Measurements from ENCODE around the gene ZBTB3. TPM values are rescaled to one million over a fixed set of nuclear protein-coding genes. Genes with fewer than 3 reads are reported as not detected.
A peak's percentile ranks its signal among the peaks of the same experiment; 100 is the strongest.

The ZBTB3 gene
- total and polyA plus RNA-seq, 2 of the 8 experiments (the other 6 are each of a cell fraction or from before 2014, with no cell fraction given), result 30.2 to 76.9 TPM

DNA sequence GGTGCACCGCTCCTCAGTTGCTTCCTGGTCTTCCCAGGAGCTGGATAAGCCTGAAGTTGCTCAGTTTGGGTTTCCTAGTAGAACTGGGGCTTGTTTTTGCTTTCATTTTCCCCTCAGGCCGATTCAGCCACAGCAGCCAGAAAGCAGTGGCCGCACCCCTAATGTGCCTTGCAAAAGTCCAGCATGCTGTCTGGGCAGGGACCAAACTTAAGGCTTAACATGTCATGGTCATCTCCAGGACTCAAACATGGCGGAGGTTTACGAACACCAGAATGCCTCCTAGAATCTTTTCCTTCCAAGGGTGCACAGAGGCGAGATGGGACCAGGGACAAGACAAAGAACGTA, 44.0 kb downstream of the ZBTB3 start:
- no peaks in the 10 kb centered on the region; a peak in 1 of 7 replicates for H3K27me3 ChIP-seq (replicated peaks in 1 of 4; ENCODE audit: control insufficient read depth in 3 of 4, extremely low read depth in 1 of 4, insufficient read depth in 3 of 4, low read length in 3 of 4)
- H3K56ac ChIP-seq (replicated peaks; ENCODE audit: insufficient read length, low read depth, low read length), result peak overlapping the region; percentile 87
- H3K14ac ChIP-seq (ENCODE audit: insufficient read length), result no peak overlapping the region
- H4K5ac ChIP-seq (ENCODE audit: insufficient read length, low read depth, low read length), result peak overlapping the region; percentile 92
- peak overlapping the region; percentile 55 for H3K4ac ChIP-seq (replicated peaks; ENCODE audit: insufficient read length, low read depth, low read length)
- H3K9me3 ChIP-seq (ENCODE audit: insufficient read depth in 2 of 2, low read depth in 1 of 2, low read length in 1 of 2), result no peaks in the 10 kb centered on the region
- peaks cover 0 to 2% of the 10 kb centered on the region in 2 experiments for H4K20me1 ChIP-seq (replicated peaks in 1 of 2; ENCODE audit: control insufficient read depth in 1 of 2, insufficient read depth in 2 of 2, low read length in 2 of 2)
- H3K36me3 ChIP-seq (ENCODE audit: control insufficient read depth in 2 of 4, insufficient read depth in 4 of 4, low read length in 3 of 4), result peaks cover 17 to 44% (median 24%) of the 10 kb centered on the region in 4 experiments
- peak overlapping the region; percentile 99 for H3K4me2 ChIP-seq (ENCODE audit: insufficient read depth in 1 of 2, low read depth in 2 of 2, low read length in 2 of 2)
- WGBS, 2 experiments (ENCODE audit: extremely low coverage in 1 of 2, insufficient coverage in 1 of 2, insufficient read length in 1 of 2, insufficient replicate concordance in 2 of 2, low coverage in 1 of 2, low lambda C conversion rate in 2 of 2, missing lambda C conversion rate in 1 of 2), result 63% methylated on average over 7 of the region's 7 CpGs; no CpG with 5 or more reads in 1 of the 2 experiments
- peak overlapping the region; percentile 45; the same call in 1 of the 2 replicates for H2AFZ ChIP-seq (ENCODE audit: low read length)
- H3K4me3 ChIP-seq (ENCODE audit: extremely low read depth in 1 of 4, insufficient read depth in 2 of 4, low read depth in 3 of 4, low read length in 4 of 4), result peak overlapping the region; percentile 60 to 86 (median 75); a peak in 7 of 8 replicates
- peak overlapping the region; percentile 72; the same call in 1 of the 2 replicates for H2BK12ac ChIP-seq (ENCODE audit: low read depth, low read length)
- ChIA-PET POLR2A (ENCODE audit: partially characterized antibody) (interaction anchor here (0.7 to 61.4 kb wide), 24 partner anchors 9 to 171 kb away, joined by 3 to 2041 read pairs (median 10); partner anchors contain the start of genes B3GAT3, C11orf98, CSKMT and GANAB), CTCF (ENCODE audit: partially characterized antibody) (interaction anchor here (0.9 to 1.1 kb wide), 2 partner anchors 14 to 23 kb away, joined by 3 read pairs; no protein-coding TSS in a partner anchor)
- no peak overlapping the region for H2BK20ac ChIP-seq (ENCODE audit: low read length)
- H3K9ac ChIP-seq (replicated peaks in 1 of 4; ENCODE audit: extremely low read depth in 1 of 4, low read depth in 3 of 4, low read length in 3 of 4), result peak overlapping the region in 3 of 4 experiments; percentile 88 to 92 (median 91); a peak in 6 of 7 replicates
- peak overlapping the region; percentile 95 for H3K27ac ChIP-seq (ENCODE audit: low read depth, low read length)
- peak overlapping the region; percentile 96 for H2BK5ac ChIP-seq (ENCODE audit: low read depth, low read length)
- H3K79me1 ChIP-seq (ENCODE audit: low read depth, low read length), result no peaks in the 10 kb centered on the region; the same call in 1 of the 2 replicates
- H2BK15ac ChIP-seq (ENCODE audit: low read length), result no peak overlapping the region; the same call in 1 of the 2 replicates
- H4K8ac ChIP-seq (ENCODE audit: extremely low read depth, insufficient read depth, low read length), result peak overlapping the region; percentile 100; the same call in 1 of the 2 replicates
- H3K4me1 ChIP-seq (replicated peaks in 1 of 4; ENCODE audit: control insufficient read depth in 3 of 4, insufficient read depth in 4 of 4, low read length in 3 of 4), result peaks cover 7 to 43% (median 21%) of the 10 kb centered on the region in 4 experiments
- no peak overlapping the region for H3K23ac ChIP-seq (ENCODE audit: insufficient read length)
- FAIRE-seq (no peak), DNase-seq (ENCODE audit: low read depth in 1 of 2, low spot score in 2 of 2) (no peak)
- peak overlapping the region; percentile 14; the same call in 1 of the 2 replicates for H2AK5ac ChIP-seq (ENCODE audit: low read depth, low read length)
- H3K23me2 ChIP-seq (ENCODE audit: low read depth, low read length), result peaks cover 22% of the 10 kb centered on the region
- peaks cover 0 to 13% of the 10 kb centered on the region in 2 experiments; a peak in 1 of 4 replicates for H3K79me2 ChIP-seq (ENCODE audit: control insufficient read depth in 1 of 2, insufficient read depth in 2 of 2, low read length in 2 of 2)
- H4K91ac ChIP-seq (replicated peaks; ENCODE audit: insufficient read length, low read length), result peak overlapping the region; percentile 96
- peak overlapping the region; percentile 60 for H3K18ac ChIP-seq (ENCODE audit: extremely low read depth, low read length)
- H2BK120ac ChIP-seq (replicated peaks; ENCODE audit: low read depth, low read length), result peak overlapping the region; percentile 44
- TF ChIP-seq CBX8 (IDR thresholded peaks at IDR 0.05; ENCODE audit: borderline replicate concordance, low read depth, low read length) (no peak), TAF1 (IDR thresholded peaks at IDR 0.05; ENCODE audit: low read depth, low read length) (peak; percentile 71), TAF7 (optimal IDR thresholded peaks at IDR 0.05; ENCODE audit: borderline replicate concordance, low read depth, low read length) (no peak), SP4 (IDR thresholded peaks at IDR 0.05; ENCODE audit: low read length) (no peak)
